GM18951 (cell line): Measurements from ENCODE around the gene MAN1B1.

ENCODE experiments used
- POLR2A ChIP-seq: IDR thresholded peaks from 4 replicates; pipeline ENCODE4 v1.6.1; 2011; ENCODE audit warnings: mild to moderate bottlenecking; ENCODE audit not compliant: insufficient read length, insufficient read depth; ENCODE audit errors: extremely low read depth
- in situ Hi-C: fragments of 300-500 bp; cut with MboI; formaldehyde crosslinking; loops from one replicate; pipeline ENCODE4 v1.12.0; 2022; ENCODE audit warnings: low sequenced_read_pairs, mixed read lengths, inconsistent platforms; ENCODE audit not compliant: unreplicated experiment

Gene MAN1B1

GRCh38 chr9:137086531-137087408, at the start of gene MAN1B1:
TSS of gene MAN1B1 (plus strand) at chr9:137086985. CDS start at chr9:137087000, 15 bp downstream.
- peak; percentile 73 for TF ChIP-seq POLR2A
- in situ Hi-C loops: no loop called here

GRCh38 chr9:137037035-137037434, 49.8 kb upstream of the MAN1B1 start:
- no peak for TF ChIP-seq POLR2A
- in situ Hi-C loops: loop anchor here (25.0 kb wide), 1 partner anchor 250 kb away; the partner anchor contains the start of genes CCDC183 and TMEM141

DNA sequence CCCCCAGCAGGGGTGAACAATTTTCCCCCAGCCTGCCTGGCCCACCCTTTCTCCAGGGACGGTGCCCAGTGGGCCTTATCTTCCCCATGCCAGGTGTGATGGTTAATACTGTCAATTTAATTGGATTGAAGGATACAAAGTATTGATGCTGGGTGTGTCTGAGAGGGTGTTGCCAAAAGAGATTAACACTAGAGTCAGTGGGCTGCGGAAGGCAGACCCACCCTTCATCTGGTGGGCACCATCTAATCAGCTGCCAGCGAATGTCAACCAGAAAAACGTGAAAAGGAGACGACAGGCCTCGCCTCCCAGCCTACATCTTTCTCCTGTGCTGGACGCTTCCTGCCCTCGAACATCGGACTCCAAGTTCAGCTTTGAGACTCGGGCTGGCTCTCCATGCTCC, 49.3 kb upstream of the MAN1B1 start:
- in situ Hi-C loops: loop anchor here (25.0 kb wide), 1 partner anchor 250 kb away; the partner anchor contains the start of genes CCDC183 and TMEM141
- TF ChIP-seq POLR2A: no peak

GRCh38 chr9:137038916-137039315, 47.9 kb upstream of the MAN1B1 start:
- in situ Hi-C loops: loop anchor here (25.0 kb wide), 1 partner anchor 252 kb away; the partner anchor contains the start of genes CCDC183 and TMEM141
- no peak for TF ChIP-seq POLR2A

DNA sequence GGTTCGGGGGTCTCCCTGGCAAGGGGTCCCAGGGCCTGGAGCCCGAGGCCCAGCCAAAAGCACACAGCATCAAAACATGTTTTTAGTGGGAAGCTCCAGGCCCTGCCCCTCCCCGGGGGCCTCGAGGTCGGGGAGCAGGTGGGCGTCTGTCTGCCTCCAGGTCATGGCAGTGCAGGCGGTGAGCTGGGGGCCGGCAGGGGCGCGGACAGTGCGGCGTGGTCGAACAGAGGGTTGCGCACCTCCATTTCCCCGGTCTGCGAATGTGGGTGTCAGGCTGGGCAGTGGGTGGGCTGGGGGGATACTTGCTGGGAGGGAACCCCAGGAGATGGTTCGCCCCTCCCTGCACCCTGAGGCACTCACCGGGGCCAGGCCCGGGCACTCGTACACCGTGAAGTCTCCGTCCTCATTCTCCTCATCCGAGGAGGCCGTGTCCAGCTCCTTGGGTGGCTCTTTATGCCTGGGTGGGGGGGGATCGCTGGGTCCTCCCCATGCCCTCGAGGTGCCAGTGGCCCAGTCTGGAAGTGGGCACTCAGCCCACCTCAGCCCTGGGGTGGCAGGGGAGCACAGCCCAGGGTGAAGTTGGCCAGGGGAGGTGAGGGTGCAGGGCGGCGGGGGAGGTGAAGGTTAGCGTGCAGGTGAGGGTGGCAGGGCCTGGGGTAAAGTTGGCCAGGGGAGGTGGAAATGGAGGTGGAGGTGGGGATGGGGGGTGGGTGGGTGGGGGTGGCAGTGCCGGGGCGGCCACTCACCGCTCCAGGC, 47.0 kb upstream of the MAN1B1 start:
- in situ Hi-C loops: loop anchor here (25.0 kb wide), 1 partner anchor 252 kb away; the partner anchor contains the start of genes CCDC183 and TMEM141
- TF ChIP-seq POLR2A: no peak

DNA sequence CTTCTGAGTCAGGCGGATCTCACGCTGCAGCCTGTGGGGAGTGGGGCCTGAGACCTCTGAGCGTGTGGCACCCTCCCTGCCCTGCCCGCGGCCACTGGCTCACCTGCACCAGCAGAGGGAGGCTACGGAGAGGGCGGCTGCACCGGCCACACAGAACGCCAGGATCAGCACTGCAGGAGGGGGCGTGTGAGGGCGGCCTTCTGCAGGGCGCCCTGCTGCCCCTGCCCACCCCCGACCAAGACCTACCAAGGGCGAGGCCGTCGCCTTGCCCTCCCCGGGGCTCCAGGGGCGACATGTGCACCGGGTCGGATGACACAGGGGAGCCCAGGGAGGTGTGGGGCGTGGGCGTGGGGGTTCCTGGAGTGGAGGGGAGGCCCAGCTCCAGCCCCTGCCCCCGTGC, 46.2 kb upstream of the MAN1B1 start:
- no peak for TF ChIP-seq POLR2A
- in situ Hi-C loops: loop anchor here (25.0 kb wide), 1 partner anchor 253 kb away; the partner anchor contains the start of genes CCDC183 and TMEM141

DNA sequence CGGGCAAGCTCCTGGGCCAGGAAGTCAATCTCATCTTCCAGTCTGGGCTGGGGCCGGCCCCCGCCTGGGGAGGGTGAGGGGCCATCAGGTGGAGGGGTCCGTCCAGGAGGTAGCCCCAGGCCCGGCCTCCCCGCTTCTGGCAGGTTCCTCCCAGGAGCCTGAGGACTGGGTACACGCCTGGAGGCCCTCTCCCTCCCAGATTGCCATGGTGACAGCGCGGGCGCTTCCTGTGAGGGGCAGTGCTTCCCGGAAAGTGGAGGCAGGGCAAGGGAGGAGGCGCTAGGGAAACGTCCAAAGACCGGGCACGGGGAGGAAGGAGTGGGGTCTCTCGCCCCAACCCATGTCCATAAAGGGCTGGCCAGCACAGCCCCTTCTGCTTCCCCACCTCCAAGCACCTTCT, 45.7 kb upstream of the MAN1B1 start:
- in situ Hi-C loops: loop anchor here (25.0 kb wide), 1 partner anchor 254 kb away; the partner anchor contains the start of genes CCDC183 and TMEM141
- no peak for TF ChIP-seq POLR2A

DNA sequence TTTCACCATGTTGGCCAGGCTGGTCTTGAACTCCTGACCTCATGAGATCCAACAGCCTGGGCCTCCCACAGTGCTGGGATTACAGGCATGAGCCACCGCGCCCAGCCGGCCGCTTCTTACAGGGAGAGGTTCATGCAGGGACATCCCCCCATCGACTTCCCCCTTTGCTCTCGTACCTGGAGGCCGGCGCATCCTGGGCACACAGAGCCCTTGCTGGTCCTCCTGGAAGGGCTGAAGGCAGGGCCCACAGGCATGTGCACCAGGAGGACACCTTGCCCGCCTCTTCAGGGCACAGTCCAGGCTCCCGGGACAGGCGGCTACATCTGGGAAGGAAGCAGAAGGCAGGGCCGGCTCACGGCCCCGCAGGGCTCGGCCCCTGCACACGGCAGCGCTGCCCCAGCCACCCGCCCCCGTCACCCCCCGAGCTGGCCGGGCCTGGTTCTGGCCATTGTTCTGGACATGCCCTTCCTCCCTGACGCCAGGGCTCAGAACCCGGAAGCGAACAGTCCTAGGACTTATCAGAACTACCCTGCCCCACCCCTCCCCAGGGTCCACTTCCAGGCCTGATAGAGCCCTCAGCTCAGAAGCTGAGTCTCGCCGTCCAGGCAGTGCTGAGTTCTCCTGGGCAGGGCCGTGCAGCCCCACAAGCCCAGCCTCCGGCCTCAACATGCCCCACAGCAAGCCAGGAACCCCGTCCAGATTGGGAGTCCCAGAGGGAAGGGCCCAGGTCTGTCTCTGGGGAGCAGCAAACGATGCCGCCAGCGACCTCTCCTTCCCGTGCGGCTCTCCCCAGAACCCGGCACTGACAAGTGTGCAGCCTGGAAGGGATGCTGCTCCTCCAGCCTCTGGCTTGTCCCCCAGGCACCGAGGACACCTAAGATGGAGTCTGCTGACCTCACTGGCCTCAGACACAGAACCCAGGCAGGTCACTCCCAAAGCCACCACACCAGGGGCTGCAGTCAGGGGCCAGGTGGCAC, 43.7 kb upstream of the MAN1B1 start:
- in situ Hi-C loops: loop anchor here (25.0 kb wide), 1 partner anchor 256 kb away; the partner anchor contains the start of genes CCDC183 and TMEM141
- no peak for TF ChIP-seq POLR2A

GRCh38 chr9:137044037-137044436, 42.7 kb upstream of the MAN1B1 start:
- in situ Hi-C loops: loop anchor here (25.0 kb wide), 1 partner anchor 257 kb away; the partner anchor contains the start of genes CCDC183 and TMEM141
- no peak for TF ChIP-seq POLR2A

DNA sequence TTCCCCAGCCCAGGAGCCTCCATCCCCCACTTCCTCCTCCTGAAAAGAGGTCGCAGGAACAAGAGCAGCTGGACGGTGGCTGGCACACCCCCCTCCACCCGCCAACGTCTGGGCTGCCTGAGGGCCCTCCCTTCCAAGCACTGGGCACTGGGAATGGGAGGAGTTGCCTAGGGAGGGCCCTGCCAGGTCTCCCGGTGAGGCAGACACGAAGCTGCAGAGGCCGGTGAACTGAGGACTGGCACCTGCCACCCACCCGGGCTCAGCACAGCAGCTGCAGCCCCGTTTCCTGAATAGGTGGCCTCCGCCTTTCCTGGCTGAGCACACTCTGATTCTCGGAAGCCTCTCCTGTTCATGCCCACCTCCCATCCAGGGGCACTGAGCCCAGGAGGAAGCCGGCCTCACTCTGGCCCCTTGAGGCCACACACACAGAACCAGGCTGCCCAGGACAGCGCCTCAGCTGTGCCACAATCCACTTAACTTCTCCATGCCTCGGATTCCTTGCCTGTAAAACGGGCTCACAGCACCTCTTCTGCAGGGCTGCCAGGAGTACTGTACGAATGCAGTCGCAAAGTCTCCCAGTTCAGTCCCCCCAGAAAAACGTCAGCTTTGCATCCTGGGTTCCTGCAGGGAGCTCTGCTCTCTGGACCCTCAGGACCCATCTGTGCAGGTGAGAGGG, 42.1 kb upstream of the MAN1B1 start:
- in situ Hi-C loops: loop anchor here (25.0 kb wide), 1 partner anchor 257 kb away; the partner anchor contains the start of genes CCDC183 and TMEM141

GRCh38 chr9:137045294-137046087, 41.3 kb upstream of the MAN1B1 start:
- in situ Hi-C loops: loop anchor here (25.0 kb wide), 1 partner anchor 258 kb away; the partner anchor contains the start of genes CCDC183 and TMEM141
- TF ChIP-seq POLR2A: no peak

More for the DNA sequence above, 42.1 kb upstream of the MAN1B1 start:
- no peak for TF ChIP-seq POLR2A
